Tibial nerve (tissue), 4 donors: ENCODE results near the gene C13orf46.

ENCODE experiments used
- EP300 ChIP-seq, 2 donors: sonication (generic); formaldehyde crosslinking; IDR thresholded peaks; one replicate each; pipeline ENCODE4 v1.6.1; 2017; ENCODE audit warnings: antibody characterized with exemption in 2 of 2, mild to moderate bottlenecking in 1 of 2
- POLR2A ChIP-seq, 2 donors: fragments of 450-650 bp; IDR thresholded peaks; one replicate each; pipeline ENCODE4 v1.6.1; 2017; ENCODE audit warnings: antibody characterized with exemption in 2 of 2, mild to moderate bottlenecking in 2 of 2, moderate library complexity in 2 of 2
- TF ChIP-seq, protein P1 (sequence below), 5 experiments: fragments of 200-600 bp in 3 of 5; fragments of 450-650 bp in 2 of 5; sonication (generic) in 3 of 5; IDR thresholded peaks; one replicate each; pipeline ENCODE4 v1.5.1; 2016 to 2019; ENCODE audit warnings: antibody characterized with exemption in 5 of 5, mild to moderate bottlenecking in 3 of 5, moderate library complexity in 2 of 5

DNA sequence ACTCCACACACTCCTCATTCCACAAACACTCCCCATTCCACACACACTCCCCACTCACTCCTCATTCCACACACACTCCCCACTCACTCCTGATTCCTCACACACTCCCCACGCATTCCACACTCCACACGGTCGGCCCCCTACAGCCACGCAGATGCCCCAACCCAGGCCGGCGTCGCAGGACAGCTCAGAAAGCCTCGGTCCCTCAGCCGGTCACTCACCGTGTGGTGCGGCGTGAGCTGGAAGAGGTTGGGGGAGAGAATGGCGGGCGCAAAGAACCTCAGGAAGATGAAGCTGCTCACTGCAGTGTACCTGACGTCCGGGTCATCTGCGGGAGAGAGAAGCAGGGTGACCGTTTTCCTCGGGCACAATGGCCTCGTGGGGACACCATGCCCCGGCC, 39.0 kb upstream of the C13orf46 start:
- TF ChIP-seq, protein P1, sequence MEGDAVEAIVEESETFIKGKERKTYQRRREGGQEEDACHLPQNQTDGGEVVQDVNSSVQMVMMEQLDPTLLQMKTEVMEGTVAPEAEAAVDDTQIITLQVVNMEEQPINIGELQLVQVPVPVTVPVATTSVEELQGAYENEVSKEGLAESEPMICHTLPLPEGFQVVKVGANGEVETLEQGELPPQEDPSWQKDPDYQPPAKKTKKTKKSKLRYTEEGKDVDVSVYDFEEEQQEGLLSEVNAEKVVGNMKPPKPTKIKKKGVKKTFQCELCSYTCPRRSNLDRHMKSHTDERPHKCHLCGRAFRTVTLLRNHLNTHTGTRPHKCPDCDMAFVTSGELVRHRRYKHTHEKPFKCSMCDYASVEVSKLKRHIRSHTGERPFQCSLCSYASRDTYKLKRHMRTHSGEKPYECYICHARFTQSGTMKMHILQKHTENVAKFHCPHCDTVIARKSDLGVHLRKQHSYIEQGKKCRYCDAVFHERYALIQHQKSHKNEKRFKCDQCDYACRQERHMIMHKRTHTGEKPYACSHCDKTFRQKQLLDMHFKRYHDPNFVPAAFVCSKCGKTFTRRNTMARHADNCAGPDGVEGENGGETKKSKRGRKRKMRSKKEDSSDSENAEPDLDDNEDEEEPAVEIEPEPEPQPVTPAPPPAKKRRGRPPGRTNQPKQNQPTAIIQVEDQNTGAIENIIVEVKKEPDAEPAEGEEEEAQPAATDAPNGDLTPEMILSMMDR (IDR thresholded peaks at IDR 0.05) = no peak
- TF ChIP-seq POLR2A (IDR thresholded peaks at IDR 0.05) (no peak), EP300 (IDR thresholded peaks at IDR 0.05) (no peak)
